H9 (cell line): ENCODE measurements around the gene CDHR5. TPM values are rescaled to one million over a fixed set of nuclear protein-coding genes. Genes with fewer than 3 reads are reported as not detected.

Experiments
- DNase-seq: peaks from one replicate; pipeline ENCODE4 v3.0.0-alpha.2; 2017
- H2AFZ ChIP-seq: one replicate; pipeline ENCODE4 v1.6.1; 2013; ENCODE audit warnings: mild to moderate bottlenecking, low read length, control low read depth, moderate library complexity
- H2AK5ac ChIP-seq: 2 replicates; pipeline ENCODE4 v1.6.1; 2013; ENCODE audit warnings: low read length, control low read depth, mixed read lengths; ENCODE audit not compliant: insufficient read length
- H2BK120ac ChIP-seq: one replicate; pipeline ENCODE4 v1.6.1; 2013; ENCODE audit warnings: low read depth, mild to moderate bottlenecking, low read length, control low read depth, inconsistent platforms; ENCODE audit not compliant: poor library complexity, severe bottlenecking
- H2BK12ac ChIP-seq: 2 replicates; pipeline ENCODE4 v1.6.1; 2013; ENCODE audit warnings: low read length, control low read depth, mixed read lengths, low read depth; ENCODE audit not compliant: insufficient read length
- H2BK15ac ChIP-seq: 2 replicates; pipeline ENCODE4 v1.6.1; 2013; ENCODE audit warnings: low read depth, low read length, control low read depth
- H2BK20ac ChIP-seq: one replicate; pipeline ENCODE4 v1.6.1; 2013; ENCODE audit warnings: low read depth, mild to moderate bottlenecking, low read length, control low read depth, inconsistent platforms; ENCODE audit not compliant: poor library complexity, severe bottlenecking
- H2BK5ac ChIP-seq: 2 replicates; pipeline ENCODE4 v1.6.1; 2013; ENCODE audit warnings: low read length, control low read depth, mixed read lengths; ENCODE audit not compliant: insufficient read length
- H3K14ac ChIP-seq: 2 replicates; pipeline ENCODE4 v1.6.1; 2013; ENCODE audit warnings: low read length, control low read depth; ENCODE audit not compliant: insufficient read depth
- H3K18ac ChIP-seq: 2 replicates; pipeline ENCODE4 v1.6.1; 2013; ENCODE audit warnings: low read depth, mild to moderate bottlenecking, mixed read lengths, low read length, control low read depth; ENCODE audit not compliant: insufficient read length
- H3K23ac ChIP-seq: 2 replicates; pipeline ENCODE4 v1.6.1; 2013; ENCODE audit warnings: low read length, control low read depth, mixed read lengths, low read depth; ENCODE audit not compliant: insufficient read length
- H3K23me2 ChIP-seq: 2 replicates; pipeline ENCODE4 v1.6.1; 2013; ENCODE audit warnings: low read depth, mild to moderate bottlenecking, mixed read lengths, low read length, control low read depth; ENCODE audit not compliant: insufficient read length, poor library complexity, severe bottlenecking
- H3K27ac ChIP-seq: 2 replicates; pipeline ENCODE4 v1.5.1; 2013; ENCODE audit warnings: low read length, control low read depth, mixed read lengths, low read depth; ENCODE audit not compliant: insufficient read length
- H3K27me3 ChIP-seq: 2 replicates; pipeline ENCODE4 v1.6.1; 2013; ENCODE audit warnings: low read length, control low read depth, inconsistent platforms; ENCODE audit not compliant: insufficient read depth
- H3K4ac ChIP-seq: 2 replicates; pipeline ENCODE4 v1.6.1; 2013; ENCODE audit warnings: low read depth, mild to moderate bottlenecking, control low read depth, inconsistent platforms, low read length, moderate library complexity
- H3K4me1 ChIP-seq: 2 replicates; pipeline ENCODE4 v1.6.1; 2013; ENCODE audit warnings: low read length, control low read depth, inconsistent platforms; ENCODE audit not compliant: insufficient read depth
- H3K4me2 ChIP-seq: 2 replicates; pipeline ENCODE4 v1.6.1; 2013; ENCODE audit warnings: low read length, control low read depth, mixed read lengths; ENCODE audit not compliant: insufficient read length, insufficient read depth
- H3K56ac ChIP-seq: 2 replicates; pipeline ENCODE4 v1.6.1; 2013; ENCODE audit warnings: low read depth, mild to moderate bottlenecking, mixed read lengths, low read length, control low read depth; ENCODE audit not compliant: insufficient read length
- H3K79me1 ChIP-seq: 2 replicates; pipeline ENCODE4 v1.6.1; 2013; ENCODE audit warnings: low read depth, mild to moderate bottlenecking, moderate library complexity, low read length, control low read depth, inconsistent platforms; ENCODE audit not compliant: insufficient read depth, poor library complexity, severe bottlenecking
- H3K79me2 ChIP-seq: 2 replicates; pipeline ENCODE4 v1.6.1; 2013; ENCODE audit warnings: low read length, control low read depth, inconsistent platforms; ENCODE audit not compliant: insufficient read depth
- H3K9ac ChIP-seq: 2 replicates; pipeline ENCODE4 v1.6.1; 2013; ENCODE audit warnings: low read length, control low read depth, mixed read lengths; ENCODE audit not compliant: insufficient read length; ENCODE audit errors: extremely low read depth
- H3K9me3 ChIP-seq: one replicate; pipeline ENCODE4 v1.6.1; 2013; ENCODE audit warnings: low read depth, low read length, inconsistent platforms; ENCODE audit not compliant: control insufficient read depth
- H3T11ph ChIP-seq: one replicate; pipeline ENCODE4 v1.6.1; 2013; ENCODE audit warnings: mild to moderate bottlenecking, low read length, control low read depth, inconsistent platforms
- H4K20me1 ChIP-seq: one replicate; pipeline ENCODE4 v1.6.1; 2013; ENCODE audit not compliant: control insufficient read depth, insufficient read length, insufficient read depth
- H4K5ac ChIP-seq: 2 replicates; pipeline ENCODE4 v1.6.1; 2013; ENCODE audit warnings: low read depth, mild to moderate bottlenecking, mixed read lengths, low read length, control low read depth; ENCODE audit not compliant: insufficient read length
- H4K8ac ChIP-seq: replicated peaks from 2 replicates; pipeline ENCODE4 v1.6.1; 2013; ENCODE audit warnings: low read length, control low read depth, mixed read lengths, low read depth; ENCODE audit not compliant: insufficient read length
- H4K91ac ChIP-seq: 2 replicates; pipeline ENCODE4 v1.6.1; 2013; ENCODE audit warnings: low read depth, mild to moderate bottlenecking, moderate library complexity, mixed read lengths, low read length, control low read depth; ENCODE audit not compliant: insufficient read length
- H3K27ac Mint-ChIP-seq, 3 experiments: 2 replicates in 2 of 3; 3 replicates in 1 of 3; pipeline ENCODE4 v1.8.0; 2020 to 2021; ENCODE audit warnings: mixed read lengths in 3 of 3, mild to moderate bottlenecking in 1 of 3, moderate library complexity in 1 of 3
- H3K27me3 Mint-ChIP-seq: 2 replicates; pipeline ENCODE4 v1.8.0; 2021; ENCODE audit warnings: low read depth, mild to moderate bottlenecking, moderate library complexity, mixed read lengths
- H3K36me3 Mint-ChIP-seq, 3 experiments: 2 replicates in 2 of 3; 3 replicates in 1 of 3; pipeline ENCODE4 v1.8.0; 2020 to 2021; ENCODE audit warnings: low read depth in 3 of 3, mixed read lengths in 3 of 3; ENCODE audit not compliant: insufficient read depth in 1 of 3
- H3K4me1 Mint-ChIP-seq, 2 experiments: 2 replicates each; pipeline ENCODE4 v1.8.0; 2020; ENCODE audit warnings: mixed read lengths in 2 of 2
- H3K4me3 Mint-ChIP-seq, 2 experiments: 2 replicates in 1 of 2; 3 replicates in 1 of 2; pipeline ENCODE4 v1.8.0; 2020 to 2021; ENCODE audit warnings: mild to moderate bottlenecking in 2 of 2, mixed read lengths in 2 of 2, moderate library complexity in 1 of 2
- H3K9me3 Mint-ChIP-seq, 2 experiments: 2 replicates in 1 of 2; 3 replicates in 1 of 2; pipeline ENCODE4 v1.8.0; 2020; ENCODE audit warnings: mild to moderate bottlenecking in 2 of 2, mixed read lengths in 2 of 2, moderate library complexity in 1 of 2
- CTCF ChIP-seq: fragments of 200-600 bp; sonication (generic); conservative IDR thresholded peaks from 3 replicates; pipeline ENCODE4 v1.8.0; 2021; ENCODE audit warnings: antibody characterized with exemption, mild to moderate bottlenecking
- WGBS: extraction: QIAGEN DNeasy Blood & Tissue Kit; methylation state at CpG from one replicate; pipeline ENCODE4 v1.1.7; 2013; ENCODE audit warnings: missing lambda C conversion rate, low lambda C conversion rate, mixed read lengths; ENCODE audit not compliant: insufficient read length; ENCODE audit errors: extremely low coverage; 5-methylcytosine and 5-hydroxymethylcytosine counted together
- total RNA-seq: library from RNA; stranded (reverse); gene quantifications from 2 replicates; pipeline ENCODE4 v1.2.1, GENCODE V29; 2021

Gene CDHR5
- total RNA-seq, 1 experiment from 2014 or later = not detected

GRCh38 chr11:643849-644738 lies 19.3 kb upstream of the CDHR5 start:
- no peak overlapping the region for H3K4me3 Mint-ChIP-seq
- no peak overlapping the region for H3K9ac ChIP-seq

More at GRCh38 chr11:643849-644738, 19.3 kb upstream of the CDHR5 start:
- no CpG with 5 or more reads among the region's 50 CpGs for WGBS
- Histone ChIP-seq H4K8ac (no peak overlapping the region), H2BK15ac (no peak overlapping the region), H3K18ac (no peak overlapping the region), H3K14ac (no peak overlapping the region), H3K27me3 (peaks cover 3% of the 10 kb centered on the region; the same call in 1 of the 2 replicates), H3T11ph (no peak overlapping the region), H3K23me2 (peaks cover 2% of the 10 kb centered on the region), H3K79me2 (no peaks in the 10 kb centered on the region), H3K4ac (no peak overlapping the region), H3K56ac (no peak overlapping the region), H3K4me2 (no peak overlapping the region), H2BK20ac (no peak overlapping the region), H3K27ac (no peak overlapping the region), H4K5ac (no peak overlapping the region), H2BK5ac (no peak overlapping the region), H2AFZ (no peak overlapping the region), H2BK12ac (no peak overlapping the region), H3K9me3 (no peaks in the 10 kb centered on the region), H3K23ac (no peak overlapping the region), H3K4me1 (no peaks in the 10 kb centered on the region), H2AK5ac (no peak overlapping the region), H4K20me1 (no peaks in the 10 kb centered on the region), H2BK120ac (no peak overlapping the region), H3K79me1 (no peaks in the 10 kb centered on the region), H4K91ac (no peak overlapping the region)
- DNase-seq = no peak
- peaks cover 4 to 8% of the 10 kb centered on the region in 2 experiments; a peak in 3 of 4 replicates for H3K4me1 Mint-ChIP-seq
- peaks cover 5% of the 10 kb centered on the region for H3K27me3 Mint-ChIP-seq
- no peaks in the 10 kb centered on the region for H3K9me3 Mint-ChIP-seq
- H3K27ac Mint-ChIP-seq = no peak overlapping the region
- H3K36me3 Mint-ChIP-seq = peaks cover 4 to 40% (median 24%) of the 10 kb centered on the region in 3 experiments; a peak in 6 of 7 replicates
- TF ChIP-seq CTCF = no peak
